A549 (cell line): ENCODE results near the gene BICC1.

Experiments used
- CBX8 ChIP-seq: fragments of 200-600 bp; sonication (generic); IDR thresholded peaks from 2 replicates; pipeline ENCODE4 v1.6.1; 2016
- EP300 ChIP-seq, 2 experiments: fragments of >200 bp; sonication (Bioruptor Twin); formaldehyde crosslinking; IDR thresholded peaks; 2 replicates in 1 of 2; 3 replicates in 1 of 2; pipeline ENCODE4 v1.6.1; 2016 to 2017
- HOXB5 ChIP-seq: fragments of 250-450 bp; sonication (Bioruptor Pico); IDR thresholded peaks from 2 replicates; pipeline ENCODE4 v1.5.0; 2020; ENCODE audit warnings: mild to moderate bottlenecking, moderate library complexity
- MYC ChIP-seq: IDR thresholded peaks from 2 replicates; pipeline ENCODE4 v1.6.1; 2012; ENCODE audit warnings: mild to moderate bottlenecking, inconsistent platforms, low read length, improper control_type of control experiment, borderline replicate concordance
- NR3C1 ChIP-seq: fragments of >200 bp; sonication (Bioruptor Twin); formaldehyde crosslinking; IDR thresholded peaks from 3 replicates; pipeline ENCODE4 v1.6.1; 2017
- POLR2A ChIP-seq: IDR thresholded peaks from 2 replicates; pipeline ENCODE4 v1.6.1; 2012; ENCODE audit warnings: mild to moderate bottlenecking, low read length
- RAD21 ChIP-seq, 2 experiments: fragments of >200 bp in 1 of 2; sonication (Bioruptor Twin) in 1 of 2; formaldehyde crosslinking in 1 of 2; IDR thresholded peaks in 1 of 2; conservative IDR thresholded peaks in 1 of 2; 2 replicates in 1 of 2; 3 replicates in 1 of 2; pipeline ENCODE4 v1.6.1; 2012 to 2018; ENCODE audit warnings: inconsistent platforms in 1 of 2
- SMC3 ChIP-seq: fragments of >200 bp; sonication (Bioruptor Twin); formaldehyde crosslinking; IDR thresholded peaks from 3 replicates; pipeline ENCODE4 v1.6.1; 2018; ENCODE audit warnings: inconsistent platforms

GRCh38 chr10:58574058-58574457 lies 61.4 kb downstream of the BICC1 start:
- TF ChIP-seq EP300 (IDR thresholded peaks at IDR 0.05), result no peak
- no peak for TF ChIP-seq RAD21 (conservative IDR thresholded peaks at IDR 0.05 in 1 of 2, IDR thresholded peaks at IDR 0.05 in 1 of 2)
- no peak for TF ChIP-seq SMC3
- TF ChIP-seq HOXB5 (CRISPR knock-in tag), result no peak
- TF ChIP-seq MYC, result no peak
- no peak for TF ChIP-seq POLR2A
- no peak for TF ChIP-seq CBX8
- no peak for TF ChIP-seq NR3C1
